ENCODE results near the gene TNIK.

The TNIK gene

GRCh38 chr3:171459942-171460724 is at the start of gene TNIK:
Gene TNIK, minus strand, starts transcription at chr3:171460405. Its CDS starts 342 bp downstream, at chr3:171460063.
- DNase-seq: peak; percentile 86

GRCh38 chr3:171508676-171509075 is 48.5 kb upstream of the TNIK start:
- DNase-seq: peak; percentile 18

GRCh38 chr3:171508206-171508605 is 48.0 kb upstream of the TNIK start:
- no peak for DNase-seq

DNA sequence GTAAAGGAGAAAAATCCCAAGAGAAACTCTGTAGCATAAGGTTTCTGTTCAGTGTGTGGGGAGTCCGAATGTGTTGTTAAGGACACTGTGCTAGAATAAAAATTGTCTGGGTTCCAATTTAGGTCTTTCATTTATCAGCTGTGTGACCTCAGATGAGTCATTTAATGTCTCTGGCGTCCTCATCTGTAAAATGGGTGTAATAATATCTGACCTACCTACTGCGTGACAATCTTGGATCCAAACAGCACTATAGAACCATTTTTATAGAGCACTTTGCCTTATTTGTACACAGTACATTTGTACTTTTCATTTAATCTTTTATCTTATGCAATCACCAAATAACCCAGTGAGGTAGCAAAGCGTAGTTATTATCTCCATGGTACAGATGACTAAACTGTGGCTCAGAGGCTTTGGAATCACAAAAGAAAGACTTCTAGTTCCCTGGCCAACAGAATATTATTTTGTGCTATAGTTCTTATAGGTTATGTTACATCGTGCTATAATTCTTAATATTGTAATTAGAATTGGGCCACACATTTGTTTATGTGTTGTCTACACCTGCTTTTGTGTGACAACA is 46.6 kb upstream of the TNIK start:
- DNase-seq: no peak

DNA sequence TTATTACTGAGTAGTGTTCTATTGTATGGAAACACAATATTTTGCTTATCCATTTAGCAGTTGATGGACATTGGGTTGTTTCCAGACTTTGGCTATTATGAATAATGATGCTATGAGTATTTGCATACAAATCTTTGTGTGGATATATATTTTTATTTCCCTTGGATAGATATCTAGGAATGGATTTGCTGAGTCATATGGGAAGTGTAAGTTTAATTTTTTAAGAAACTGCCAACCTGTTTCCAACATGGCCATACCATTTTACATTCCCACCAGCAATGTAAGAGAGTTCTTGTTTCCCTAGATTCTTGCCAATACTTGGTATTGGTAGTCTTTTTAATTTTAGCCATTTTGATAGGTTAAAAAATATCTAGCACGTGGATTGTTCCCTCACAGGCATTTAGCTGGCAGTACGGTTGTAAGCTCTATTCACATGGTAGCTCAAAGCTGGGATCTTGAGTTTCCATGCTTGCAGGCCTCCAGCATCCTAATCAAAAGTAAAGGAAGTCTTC is 45.7 kb upstream of the TNIK start:
- DNase-seq: no peak

DNA sequence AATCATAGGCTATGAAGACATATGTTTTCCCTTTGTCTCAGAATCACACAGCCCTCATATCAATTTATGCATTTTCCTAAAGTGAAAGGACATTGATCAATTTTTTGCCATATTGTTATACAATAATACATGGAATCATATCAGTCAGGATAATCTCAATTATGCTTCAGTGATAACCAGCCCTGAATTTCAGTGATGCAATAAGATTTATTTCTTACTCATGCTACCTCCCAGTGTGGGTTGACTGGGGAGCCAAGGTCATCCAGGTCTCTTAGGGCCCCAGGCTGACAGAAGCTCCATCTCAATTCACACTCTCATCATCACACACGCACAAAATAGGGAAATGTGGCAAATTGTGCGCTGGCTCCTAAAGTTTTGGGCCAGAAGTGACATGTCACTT is 44.2 kb upstream of the TNIK start:
- DNase-seq: no peak

DNA sequence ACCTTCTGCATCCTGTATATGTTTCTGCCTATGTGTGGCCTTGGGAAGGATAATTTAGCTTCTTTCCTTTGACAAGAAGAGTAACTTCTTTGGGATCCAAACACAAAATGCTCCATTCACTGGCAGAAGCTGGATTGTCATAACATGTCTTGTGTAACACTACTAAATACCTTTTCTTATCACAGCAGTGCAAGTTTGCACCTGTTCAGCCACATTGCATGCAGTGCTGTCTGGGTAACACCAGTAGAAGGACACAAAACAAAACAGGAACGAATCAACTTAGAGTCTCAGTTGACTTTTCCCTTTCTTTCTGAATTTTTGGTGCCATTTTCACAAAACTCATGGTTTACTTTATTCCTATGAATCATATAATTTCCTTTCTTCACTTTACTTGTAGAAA is 43.6 kb upstream of the TNIK start:
- no peak for DNase-seq

DNA sequence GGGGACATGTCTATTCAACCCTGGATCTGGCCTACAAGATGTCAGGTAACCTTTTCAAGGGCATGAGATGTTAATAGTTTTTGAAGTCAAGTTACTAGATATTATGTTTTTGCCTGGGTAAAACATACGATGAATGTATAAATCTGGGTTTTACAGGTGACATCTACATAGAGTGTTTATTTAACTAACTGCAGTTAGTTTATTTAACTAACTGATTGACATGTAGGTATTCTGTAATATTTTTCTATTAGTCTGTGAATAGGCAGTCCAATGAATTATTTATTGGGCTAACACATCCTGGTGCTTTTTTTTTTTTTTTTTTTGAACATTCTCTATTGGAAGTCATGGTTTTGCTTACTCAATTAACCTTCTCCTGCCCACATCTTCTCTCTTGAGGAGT is 38.7 kb upstream of the TNIK start:
- no peak for DNase-seq

DNA sequence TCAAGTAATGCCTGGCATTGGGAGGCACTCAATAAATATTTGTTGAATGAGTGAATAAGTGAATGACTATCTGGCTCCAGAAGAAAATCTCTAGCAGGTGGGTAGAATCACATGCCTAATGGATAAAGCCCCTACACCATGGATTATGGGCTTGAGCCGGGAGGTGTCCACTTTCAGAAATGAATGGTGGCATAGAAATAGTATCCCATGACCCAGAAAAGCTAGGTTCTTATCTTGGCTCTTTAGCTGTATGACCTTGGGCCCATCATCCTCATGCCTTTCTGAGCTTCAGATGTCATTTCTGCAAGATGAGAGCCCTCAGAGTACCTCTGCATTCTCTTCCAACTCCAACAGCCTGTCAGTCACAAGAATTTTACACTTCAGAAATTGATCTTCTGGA is 37.3 kb upstream of the TNIK start:
- DNase-seq: no peak

- DNase-seq: no peak
Measured at GRCh38 chr3:171495413-171495812, 35.2 kb upstream of the TNIK start.

- no peak for DNase-seq
Measured at GRCh38 chr3:171494457-171495109, 34.4 kb upstream of the TNIK start.

GRCh38 chr3:171491361-171491760 is 31.2 kb upstream of the TNIK start:
- DNase-seq: no peak

- no peak for DNase-seq
Measured at GRCh38 chr3:171490901-171491300, 30.7 kb upstream of the TNIK start.

- DNase-seq: no peak
Measured at GRCh38 chr3:171489348-171489747, 29.1 kb upstream of the TNIK start.

DNA sequence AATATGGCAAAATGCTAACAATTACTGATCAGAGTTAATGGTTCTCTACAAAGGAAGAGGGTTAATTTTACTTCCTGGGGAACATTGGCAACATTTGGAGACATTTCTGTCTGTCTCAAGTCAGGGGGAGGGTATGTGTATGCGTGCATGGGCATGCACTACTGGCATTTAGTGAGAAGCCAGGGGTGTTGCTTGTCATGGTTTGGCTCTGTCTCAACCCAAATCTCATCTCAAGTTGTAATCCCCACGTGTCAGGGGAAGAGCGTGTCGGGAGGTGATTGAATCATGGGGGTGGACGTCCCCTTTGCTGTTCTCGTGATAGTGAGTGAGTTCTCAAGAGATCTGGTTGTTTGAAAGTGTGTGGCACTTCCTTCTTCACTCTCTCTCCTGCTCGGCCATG is 28.3 kb upstream of the TNIK start:
- no peak for DNase-seq

- DNase-seq: no peak
Measured at GRCh38 chr3:171487382-171487781, 27.2 kb upstream of the TNIK start.

DNA sequence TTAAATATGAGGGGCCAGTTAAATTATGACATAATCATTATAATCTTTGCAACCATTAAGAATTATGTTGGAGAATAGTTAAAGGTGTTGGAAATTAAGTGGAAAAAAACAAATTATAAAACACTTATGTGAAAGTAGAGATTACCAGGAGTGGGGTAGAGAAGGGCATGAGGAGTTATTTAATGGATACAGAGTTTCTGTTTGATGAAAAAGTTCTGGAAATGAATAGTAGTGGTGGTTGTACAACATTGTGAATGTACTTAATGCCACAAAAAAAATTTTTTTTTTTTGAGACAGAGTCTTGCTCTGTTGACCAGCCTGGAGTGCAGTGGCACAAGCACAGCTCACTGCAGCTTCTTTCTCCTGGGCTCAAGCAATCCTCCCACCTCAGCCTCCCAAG is 25.1 kb upstream of the TNIK start:
- DNase-seq: no peak

DNA sequence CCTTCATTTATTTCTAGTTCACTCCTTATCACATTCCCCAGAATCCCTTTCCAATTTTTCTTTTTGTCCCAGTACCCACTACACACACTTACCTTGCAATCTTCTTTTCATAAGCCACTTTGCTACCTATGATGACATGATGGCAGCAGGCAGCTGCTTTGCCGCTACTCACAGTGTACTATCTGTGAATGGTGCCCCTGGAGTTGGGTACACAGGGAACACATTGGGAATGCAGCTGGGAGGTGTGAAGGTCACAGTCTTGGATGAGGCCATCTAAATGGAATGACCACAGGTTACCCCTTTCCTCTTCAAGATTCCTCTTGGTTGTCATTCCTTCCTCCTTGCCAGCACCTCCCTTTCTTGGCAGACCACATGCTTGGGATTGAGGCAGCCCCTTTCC is 20.8 kb upstream of the TNIK start:
- DNase-seq: no peak

- no peak for DNase-seq
Measured at GRCh38 chr3:171480526-171480925, 20.3 kb upstream of the TNIK start.

GRCh38 chr3:171476532-171477102 is 16.4 kb upstream of the TNIK start:
- DNase-seq: no peak

GRCh38 chr3:171472552-171472951 is 12.3 kb upstream of the TNIK start:
- no peak for DNase-seq

DNA sequence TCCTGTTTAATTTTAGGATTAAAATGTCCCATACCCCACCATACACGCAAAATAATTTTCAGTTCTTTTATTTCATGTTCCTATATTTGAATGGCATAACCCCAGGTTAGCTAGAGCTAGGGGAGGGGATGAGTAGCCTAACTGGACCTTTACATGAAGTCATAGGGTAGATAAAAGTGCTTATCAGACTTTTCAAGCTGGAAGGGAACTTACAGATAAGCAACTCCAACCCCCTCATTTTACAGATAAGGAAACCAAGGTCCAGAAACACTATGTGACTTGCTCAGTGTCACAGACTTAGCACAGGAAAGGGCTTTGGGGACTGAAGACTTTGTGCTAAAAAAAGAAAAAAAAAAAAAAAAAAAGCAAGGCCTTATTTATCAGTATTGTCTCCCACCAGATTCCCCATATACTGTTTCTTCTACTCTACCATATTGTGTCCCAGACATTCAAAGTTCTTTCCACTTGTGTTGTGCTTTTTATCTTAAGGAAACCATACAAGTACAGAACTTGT is 10.6 kb upstream of the TNIK start:
- DNase-seq: no peak

DNA sequence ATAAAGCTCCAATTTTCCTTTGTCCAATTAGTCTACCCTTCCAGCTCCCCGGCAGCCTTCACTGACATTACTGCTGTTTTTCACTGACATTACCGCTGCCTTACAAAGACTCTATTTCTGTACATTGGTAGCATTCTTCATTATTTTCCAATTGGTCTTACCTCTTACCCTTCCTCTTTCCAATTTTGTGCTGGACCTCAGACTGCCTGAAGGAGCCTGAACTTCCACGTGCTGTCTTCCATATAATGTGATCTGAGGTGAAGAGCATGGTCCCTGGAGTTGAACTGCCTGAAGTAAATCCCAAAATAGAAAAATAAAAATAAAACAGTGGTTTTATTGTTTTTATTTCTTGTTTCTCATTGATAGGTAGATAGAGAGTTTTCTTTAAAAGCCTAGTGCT is 9.2 kb upstream of the TNIK start:
- DNase-seq: no peak
